NCI-H524 treated with DMSO at 0.1 percent for 48 hours (cell line): ENCODE data around the gene TLR6.
A peak's percentile ranks its signal among the peaks of the same experiment; 100 is the strongest.

Experiments used
- DNase-seq: peaks from one replicate; lab custom pipeline; 2025; lab: John Stamatoyannopoulos, UW

The TLR6 gene, protein sequence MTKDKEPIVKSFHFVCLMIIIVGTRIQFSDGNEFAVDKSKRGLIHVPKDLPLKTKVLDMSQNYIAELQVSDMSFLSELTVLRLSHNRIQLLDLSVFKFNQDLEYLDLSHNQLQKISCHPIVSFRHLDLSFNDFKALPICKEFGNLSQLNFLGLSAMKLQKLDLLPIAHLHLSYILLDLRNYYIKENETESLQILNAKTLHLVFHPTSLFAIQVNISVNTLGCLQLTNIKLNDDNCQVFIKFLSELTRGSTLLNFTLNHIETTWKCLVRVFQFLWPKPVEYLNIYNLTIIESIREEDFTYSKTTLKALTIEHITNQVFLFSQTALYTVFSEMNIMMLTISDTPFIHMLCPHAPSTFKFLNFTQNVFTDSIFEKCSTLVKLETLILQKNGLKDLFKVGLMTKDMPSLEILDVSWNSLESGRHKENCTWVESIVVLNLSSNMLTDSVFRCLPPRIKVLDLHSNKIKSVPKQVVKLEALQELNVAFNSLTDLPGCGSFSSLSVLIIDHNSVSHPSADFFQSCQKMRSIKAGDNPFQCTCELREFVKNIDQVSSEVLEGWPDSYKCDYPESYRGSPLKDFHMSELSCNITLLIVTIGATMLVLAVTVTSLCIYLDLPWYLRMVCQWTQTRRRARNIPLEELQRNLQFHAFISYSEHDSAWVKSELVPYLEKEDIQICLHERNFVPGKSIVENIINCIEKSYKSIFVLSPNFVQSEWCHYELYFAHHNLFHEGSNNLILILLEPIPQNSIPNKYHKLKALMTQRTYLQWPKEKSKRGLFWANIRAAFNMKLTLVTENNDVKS

DNA sequence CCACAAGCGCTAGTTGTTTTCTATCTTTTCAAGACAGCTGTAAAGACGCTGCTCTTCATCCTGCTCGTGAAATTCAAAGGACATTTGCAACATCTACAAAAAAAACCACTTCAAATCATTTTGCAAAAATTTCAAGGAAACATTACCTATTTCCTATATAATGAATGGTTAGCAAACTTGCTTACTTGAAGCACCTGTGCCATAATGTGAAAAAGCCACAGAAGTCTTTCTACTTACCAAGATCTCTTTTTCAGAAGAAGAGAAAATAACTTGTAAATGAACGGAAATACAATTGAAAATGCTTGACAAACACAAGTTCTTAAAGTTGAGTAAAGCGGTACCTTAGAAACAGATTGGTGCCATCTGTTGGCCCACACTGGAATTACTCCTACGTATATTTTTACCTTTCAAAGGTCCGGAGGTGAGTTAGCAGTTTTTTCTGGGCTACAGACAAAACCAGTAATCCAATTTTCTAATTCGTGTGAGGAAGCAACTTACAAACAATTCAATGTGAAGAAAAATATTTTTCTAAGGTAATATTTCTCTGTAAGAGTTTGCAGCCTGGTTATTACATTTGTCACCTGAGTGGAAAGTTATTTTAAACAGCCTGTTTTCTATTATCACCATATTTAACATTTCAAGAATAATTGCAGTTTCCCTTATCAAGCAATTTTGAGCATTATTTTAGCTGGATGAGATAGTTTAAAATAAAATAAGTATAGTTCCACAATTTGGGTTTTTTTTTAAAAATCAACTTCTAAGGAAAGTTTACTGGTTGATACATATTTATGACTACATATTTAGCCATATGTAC is at the start of gene TLR6:
TLR6 (minus strand) TSS at position 294 of the 814 bp plus-strand sequence. CDS start 27,344 bp downstream, outside the sequence.
- no peak for DNase-seq

DNA sequence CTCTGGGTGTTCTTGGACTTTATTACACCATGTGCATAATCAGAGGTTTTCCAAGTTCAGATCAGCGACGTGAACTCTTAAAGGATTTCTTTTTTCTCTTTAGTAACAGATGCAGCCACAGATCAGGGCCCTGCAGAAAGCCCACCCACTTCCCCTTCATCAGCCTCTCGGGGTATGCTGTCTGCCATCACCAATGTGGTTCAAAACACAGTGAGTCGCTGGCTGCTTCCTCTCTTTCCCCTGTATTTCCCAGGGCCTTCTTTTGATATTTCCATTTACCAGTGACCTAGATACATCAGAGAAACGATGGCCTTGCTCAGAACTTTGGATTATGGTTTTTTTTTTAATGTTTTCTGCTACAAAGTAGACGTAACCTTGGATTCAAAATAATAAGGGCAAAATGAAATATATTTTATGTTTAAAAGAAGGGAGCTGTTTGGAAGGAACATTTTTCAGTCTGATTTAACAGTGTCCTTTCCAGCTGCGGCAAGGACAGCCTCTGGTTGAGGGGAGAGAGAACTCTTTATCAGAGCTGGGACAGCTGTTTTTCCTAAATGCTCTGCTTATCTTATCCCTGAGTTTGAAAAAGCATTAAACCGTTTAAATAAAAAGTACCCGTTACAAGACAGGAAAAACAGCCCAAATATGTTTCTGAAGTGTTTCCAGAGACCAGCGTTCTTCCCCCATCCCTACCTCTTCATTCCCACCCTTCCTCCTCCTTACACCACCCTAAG is 49.2 kb upstream of the TLR6 start:
- DNase-seq, result no peak

DNA sequence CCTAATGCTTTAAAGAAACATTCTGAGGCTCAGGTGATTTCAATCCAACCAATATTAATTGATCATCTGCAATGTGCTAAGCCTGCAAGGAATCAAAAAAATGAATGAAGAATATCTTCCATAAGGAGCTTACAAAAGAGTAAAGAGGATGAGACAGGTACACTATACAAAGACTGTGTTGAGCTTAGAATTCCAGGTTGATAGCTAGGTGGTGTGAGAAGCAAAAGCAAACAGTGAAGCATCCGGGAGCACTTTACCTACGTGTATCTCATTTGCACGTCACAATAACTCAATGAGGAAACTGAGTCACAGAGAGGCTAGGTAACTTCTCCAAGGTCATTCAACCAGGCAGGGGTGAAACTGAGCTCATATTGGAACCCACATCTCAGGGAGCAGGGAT is 48.1 kb upstream of the TLR6 start:
- no peak for DNase-seq

DNA sequence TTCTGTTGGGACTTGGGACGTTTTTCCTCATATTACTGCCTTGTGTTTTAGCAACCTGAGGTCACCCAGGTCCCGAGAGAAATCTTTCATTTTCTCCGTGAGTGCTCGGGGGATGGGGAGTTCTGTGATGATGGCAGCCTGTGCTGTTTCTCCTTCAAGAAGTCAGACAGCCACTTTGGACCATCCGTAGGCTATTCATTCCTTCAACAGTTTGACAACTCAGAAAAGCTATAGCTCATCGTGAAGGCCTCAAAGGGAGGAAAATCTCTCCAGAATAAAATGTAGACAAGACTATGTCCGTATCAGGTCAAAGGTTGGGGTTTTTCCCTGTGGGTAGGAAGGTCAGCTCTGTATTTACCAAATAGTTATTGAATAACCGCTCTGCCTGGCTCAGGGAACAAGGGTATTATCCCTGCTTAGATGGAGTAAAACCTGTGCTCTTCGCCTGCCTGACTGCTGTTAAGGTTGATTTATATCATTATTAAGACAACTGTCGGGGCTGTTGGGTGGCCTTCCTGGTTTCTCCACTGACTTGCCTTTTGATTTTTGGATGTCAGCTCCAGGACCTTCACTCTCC is 47.6 kb upstream of the TLR6 start:
- DNase-seq, result no peak

DNA sequence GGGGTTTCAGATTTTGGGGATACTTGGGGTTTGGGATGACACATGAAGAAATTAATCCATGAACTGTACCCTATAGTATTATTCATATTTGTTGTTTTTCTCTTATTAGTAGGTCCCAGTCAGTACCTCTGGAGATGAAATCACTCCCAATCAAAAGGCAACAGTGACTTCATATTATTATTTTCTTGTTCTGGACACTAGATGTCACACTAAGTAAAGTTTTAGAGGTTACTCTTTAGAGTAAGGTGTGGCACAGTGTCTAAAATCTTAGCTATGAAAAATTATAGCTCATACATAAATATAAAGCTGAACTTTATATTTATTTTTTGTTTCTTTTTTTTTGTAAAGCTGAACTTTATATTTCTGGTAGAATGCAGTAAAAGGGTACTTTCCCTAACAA is 46.1 kb upstream of the TLR6 start:
- DNase-seq, result peak; percentile 17

DNA sequence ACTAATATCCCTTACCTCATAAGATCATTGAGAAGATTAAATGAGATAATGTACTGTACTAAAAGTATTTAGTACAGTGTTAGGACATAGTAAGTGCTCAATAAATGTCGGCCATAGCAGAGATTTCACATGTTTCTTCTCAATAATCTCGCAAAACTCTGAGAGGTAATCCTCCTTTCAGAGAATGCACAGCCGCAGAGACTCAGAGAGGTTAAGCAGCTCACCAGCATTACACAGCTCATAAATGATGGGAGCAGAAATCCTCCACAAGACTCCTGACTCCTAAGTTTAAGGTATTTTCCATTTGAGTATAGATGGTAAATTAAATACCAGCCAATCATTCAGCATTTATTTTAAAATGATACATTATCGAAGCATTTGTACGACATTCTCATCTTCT is 45.6 kb upstream of the TLR6 start:
- no peak for DNase-seq

DNA sequence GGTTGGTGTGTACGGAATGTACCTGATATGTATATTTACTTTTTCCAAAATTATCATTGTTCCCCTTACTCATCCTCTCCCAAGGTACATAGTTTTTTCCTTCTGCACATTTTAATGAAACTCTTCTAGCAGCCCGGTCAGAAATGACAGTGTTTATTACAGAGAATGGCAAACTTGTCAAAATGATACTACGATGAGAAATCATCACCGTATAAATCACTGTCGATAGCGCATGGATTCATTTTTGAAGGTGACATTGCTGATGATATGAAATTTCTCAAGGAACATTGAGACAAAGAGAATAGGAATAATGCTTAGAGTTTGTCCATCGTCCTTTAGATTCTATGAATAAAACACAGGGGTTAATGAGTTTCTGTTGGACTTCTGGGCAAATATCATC is 41.6 kb upstream of the TLR6 start:
- DNase-seq, result no peak

DNA sequence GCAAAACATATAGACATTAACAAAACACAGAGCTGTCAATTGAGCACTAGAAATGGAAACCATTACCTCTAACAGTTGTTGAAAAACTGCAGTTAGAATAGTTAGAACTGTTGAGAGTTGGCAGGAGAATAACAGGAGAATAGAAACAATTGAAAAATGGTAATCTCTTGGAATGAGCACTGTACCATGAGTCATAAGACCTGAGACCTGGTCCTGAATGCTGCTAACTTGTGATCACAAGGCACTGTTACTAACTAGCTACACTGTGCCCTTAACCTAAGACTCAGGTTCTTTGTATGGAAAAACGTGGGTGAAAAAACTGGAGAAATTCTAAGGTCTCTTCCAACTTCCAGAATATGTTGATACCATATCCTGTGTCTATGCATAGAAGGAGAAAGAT is 40.3 kb upstream of the TLR6 start:
- no peak for DNase-seq

DNA sequence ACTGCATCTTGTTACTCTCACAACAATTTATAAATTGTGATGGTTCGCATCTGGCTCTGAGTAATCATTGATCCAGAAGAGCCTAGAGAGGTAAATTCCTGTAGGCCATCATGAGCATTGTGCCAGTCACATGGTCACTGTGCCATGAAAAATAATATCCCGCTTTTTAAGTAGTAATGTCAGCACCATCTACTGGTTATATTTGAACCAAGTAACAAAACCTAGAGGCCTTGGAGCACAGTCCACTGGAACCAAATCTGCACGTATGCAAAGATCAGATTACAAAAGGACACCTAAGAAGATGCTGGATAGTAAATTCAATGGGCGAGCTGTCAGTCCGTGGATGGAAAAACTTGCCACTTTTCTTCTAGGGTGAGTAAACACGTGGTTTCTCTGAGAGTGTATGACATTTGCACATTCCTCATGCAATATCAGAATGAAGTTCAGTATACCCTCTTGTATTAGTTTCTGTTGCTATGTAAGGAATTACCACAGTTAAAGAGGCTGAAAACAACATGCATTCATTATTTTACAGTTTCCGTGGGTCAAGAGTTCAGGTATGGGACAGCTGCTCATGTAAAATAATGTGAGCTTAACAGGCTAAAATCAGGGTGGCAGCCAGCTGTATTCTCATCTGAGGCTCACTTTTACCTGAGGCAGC is 37.8 kb upstream of the TLR6 start:
- no peak for DNase-seq

DNA sequence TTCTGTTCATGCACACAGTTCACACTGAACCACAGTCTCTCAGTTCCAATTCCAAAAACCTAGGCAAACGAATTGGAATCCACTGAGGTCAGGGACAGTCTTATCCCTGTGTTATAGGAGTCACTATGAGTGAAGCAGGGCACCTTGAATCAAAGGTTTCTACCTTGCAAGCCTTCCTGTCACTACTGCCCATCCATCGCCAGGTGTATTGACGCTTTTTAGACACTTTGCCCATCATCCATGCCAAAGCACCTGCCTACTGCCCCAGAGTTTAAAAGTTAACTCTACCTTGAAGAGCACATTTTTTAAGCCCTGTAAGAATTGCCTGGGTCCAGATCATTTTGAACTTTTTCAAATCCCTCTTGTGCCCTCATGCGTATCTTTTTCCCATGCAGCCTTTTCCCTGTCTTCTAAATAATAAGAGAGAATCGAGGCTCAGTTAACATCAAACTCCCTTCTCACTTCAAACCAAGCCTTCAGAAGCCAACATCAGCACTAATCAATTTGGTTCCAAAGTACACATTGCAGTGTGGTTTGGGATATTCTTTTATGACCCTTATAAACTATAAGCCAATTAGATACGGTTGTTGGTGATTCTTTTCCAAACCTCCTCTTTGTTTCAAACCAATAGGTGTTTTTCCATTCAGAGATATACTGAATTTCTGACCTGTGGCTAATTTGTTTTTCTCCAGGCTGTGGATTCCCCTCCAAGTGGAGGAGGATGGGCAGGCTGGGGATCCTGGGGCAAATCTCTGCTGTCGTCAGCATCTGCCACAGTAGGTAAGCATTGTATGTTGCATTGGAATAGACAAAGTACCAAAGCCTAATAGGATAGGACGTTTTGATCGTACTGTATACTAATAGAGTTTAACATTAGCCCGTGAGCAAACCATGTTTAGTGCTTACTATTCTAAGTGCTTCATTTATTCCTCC is 34.7 kb upstream of the TLR6 start:
- DNase-seq, result no peak

DNA sequence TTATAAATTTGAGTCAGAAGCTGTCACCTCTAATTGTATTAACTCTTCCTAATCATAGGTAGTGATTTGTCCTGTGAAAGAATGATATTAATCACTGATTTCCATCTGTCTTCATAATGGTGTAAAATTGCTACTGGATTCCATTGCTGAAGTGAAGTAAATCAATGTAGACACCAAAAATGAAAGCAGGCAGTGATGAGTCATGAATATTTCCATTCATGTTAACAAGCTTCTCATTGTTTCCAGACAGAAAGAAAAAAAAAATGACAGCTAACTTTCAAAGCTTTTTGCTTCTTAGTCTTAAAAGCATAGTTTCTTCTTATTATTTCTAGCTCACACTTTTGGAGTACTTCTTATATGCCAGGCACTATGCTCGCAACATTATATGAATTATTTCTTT is 32.5 kb upstream of the TLR6 start:
- no peak for DNase-seq

DNA sequence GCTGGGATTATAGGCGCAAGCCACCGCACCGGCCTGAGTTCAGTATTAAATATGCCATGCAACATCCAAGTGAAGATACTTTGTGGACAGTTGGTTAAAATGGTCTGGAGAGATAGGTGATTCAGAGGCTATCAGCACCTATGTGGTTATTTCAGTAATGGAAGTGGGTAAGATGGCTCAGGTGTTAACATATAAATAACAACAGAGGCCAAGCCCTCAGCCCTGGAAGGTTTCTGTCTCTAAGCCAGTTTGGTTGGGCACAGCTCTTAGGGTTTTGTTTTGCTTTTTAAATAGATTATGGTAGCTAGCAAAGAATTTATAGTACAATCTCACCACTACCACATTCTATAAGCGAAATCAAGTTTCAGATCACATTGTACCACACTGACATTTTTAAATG is 27.6 kb upstream of the TLR6 start:
- DNase-seq, result no peak

DNA sequence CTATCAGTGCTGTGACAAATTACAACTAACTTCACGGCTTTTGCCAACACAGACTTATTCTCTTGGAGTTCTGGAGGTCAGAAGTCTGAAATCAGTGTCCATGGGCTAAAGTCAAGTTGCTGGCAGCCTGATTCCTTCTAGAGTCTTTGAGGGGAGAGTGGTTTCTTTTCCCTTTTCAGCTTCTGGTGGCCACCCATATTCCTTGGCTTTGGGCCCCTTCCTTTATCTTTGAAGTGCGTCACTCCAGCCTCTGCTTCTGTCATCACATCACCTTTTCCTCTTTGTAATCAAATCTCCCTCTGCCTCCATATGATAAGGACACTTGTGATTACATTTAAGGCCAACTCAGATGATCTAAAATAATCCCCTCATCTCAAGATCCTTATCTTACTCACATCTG is 20.0 kb upstream of the TLR6 start:
- DNase-seq, result no peak

DNA sequence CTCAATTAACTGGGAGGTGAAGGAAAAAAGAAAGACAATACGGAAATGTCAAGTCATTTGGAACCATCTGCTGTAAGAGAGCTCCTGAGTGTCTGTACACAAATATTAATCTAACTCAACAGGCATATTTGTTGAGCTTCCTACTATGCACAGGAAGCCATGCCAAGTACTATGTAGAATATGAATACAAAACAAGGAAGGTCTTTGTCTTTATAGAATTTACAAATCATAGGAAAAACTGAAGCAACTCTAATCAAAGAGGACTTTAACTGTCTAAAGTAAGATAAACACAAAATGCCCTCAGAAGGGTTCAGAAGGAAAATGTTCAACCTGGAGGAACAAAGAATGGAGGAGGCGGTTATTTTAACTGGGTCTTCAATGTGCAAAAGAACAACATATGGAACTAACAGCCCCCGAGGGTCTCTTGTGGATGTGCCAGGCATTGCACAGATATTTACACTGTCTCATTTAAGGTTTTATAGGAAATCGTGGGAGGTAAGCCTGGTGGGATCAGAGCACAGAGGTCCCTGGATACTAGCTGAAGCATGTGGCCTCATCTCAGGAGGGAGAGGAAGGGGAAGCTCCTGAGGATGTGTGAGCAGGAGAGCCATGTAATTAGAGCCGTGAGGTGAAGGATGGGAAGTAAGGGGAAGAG is 16.8 kb upstream of the TLR6 start:
- no peak for DNase-seq

DNA sequence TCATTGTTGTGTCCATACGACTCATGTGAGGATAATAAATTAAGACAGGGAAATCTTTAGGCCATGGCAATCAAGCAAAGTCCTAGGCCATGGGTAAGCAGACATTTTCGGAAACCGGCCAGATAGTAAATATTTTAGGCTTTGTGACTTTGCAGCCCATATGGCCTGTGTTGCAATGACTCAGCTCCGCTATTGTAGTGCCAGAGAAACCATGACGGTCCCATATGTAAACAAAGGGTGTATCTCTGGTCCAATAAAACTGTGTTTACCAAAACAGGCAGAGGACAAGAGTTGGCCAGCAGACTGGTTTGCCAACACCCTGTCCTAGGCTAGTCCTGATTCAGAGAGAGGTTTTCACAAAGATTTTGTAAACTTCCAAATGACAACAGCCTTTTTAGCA is 16.0 kb upstream of the TLR6 start:
- no peak for DNase-seq

DNA sequence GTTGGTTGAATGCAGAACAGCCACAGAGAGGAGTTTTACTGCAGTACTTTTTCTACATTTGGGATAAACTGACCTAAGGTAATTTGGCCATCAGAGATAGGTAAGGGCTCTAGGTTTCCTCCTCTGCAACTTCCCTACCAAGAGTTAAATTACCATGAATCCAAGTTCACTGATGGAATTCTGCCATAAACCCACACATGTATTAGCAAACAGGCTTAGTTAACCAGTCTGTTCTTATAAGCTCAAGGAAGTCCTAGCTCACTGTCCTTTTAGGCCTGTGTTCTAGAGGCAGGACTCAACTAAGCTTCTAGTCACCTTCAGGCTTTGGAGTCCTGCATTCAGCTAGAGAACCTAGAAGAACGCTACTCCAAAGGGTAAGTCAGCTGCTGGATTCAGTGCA is 15.0 kb upstream of the TLR6 start:
- no peak for DNase-seq

DNA sequence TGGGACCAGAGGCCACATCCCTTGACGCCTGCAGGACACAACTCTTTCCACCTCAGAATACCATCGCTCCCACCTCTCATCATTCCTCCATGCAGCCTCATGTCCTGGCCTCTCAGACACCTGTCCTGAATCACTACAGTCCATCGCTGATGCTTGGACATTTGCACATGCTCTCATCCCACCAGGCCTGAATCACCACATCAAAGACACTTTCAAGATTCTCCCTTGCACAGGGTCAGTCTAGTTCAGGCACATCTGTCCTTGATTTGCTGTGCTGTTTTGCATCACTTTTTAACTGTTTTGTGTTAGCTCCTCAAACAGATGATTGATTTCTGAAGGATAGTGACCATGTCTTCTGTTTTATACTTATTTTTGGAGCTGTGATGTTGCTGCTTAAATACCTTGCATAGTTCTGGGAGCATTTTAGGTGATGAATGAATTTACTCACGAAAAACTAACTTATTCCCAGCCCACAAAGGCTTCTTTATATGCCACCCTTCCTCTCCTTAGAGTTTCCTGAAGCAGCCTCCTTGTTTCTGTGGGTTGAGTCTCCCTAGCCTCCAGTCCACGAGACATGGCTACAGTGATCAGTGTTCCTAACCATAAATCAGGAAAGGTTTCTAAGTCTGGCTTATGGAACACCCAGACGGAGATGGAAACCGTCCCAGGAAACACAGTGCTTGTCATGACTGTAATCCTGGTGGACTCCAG is 13.6 kb upstream of the TLR6 start:
- DNase-seq, result no peak

DNA sequence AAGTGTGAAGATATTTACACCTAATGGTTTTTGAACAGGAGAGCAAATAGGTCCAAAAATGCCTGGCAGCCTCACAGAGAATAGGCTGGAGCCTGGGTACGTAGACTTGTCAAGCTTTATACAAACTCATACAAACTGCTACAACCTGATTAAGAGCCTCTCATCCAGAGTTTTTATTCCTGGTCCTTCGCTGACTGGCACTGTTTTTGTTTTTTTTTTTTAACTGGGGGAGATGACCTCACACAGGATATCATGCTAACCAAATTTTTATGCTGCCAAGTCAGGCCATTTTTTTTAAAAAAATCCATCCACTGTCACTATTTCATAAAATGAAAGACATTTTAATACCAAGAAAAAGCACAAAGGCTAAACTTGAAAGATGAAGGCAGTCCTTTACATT is 12.9 kb upstream of the TLR6 start:
- no peak for DNase-seq
